HG03378 (cell line): ENCODE data around the gene AKT2.

Source experiments
- ATAC-seq: cut with Tn5 transposase; IDR thresholded peaks from one replicate; pipeline ENCODE4 v1.9.1; 2021; ENCODE audit warnings: mild to moderate bottlenecking, moderate library complexity; ENCODE audit not compliant: unreplicated experiment

AKT2 gene

DNA sequence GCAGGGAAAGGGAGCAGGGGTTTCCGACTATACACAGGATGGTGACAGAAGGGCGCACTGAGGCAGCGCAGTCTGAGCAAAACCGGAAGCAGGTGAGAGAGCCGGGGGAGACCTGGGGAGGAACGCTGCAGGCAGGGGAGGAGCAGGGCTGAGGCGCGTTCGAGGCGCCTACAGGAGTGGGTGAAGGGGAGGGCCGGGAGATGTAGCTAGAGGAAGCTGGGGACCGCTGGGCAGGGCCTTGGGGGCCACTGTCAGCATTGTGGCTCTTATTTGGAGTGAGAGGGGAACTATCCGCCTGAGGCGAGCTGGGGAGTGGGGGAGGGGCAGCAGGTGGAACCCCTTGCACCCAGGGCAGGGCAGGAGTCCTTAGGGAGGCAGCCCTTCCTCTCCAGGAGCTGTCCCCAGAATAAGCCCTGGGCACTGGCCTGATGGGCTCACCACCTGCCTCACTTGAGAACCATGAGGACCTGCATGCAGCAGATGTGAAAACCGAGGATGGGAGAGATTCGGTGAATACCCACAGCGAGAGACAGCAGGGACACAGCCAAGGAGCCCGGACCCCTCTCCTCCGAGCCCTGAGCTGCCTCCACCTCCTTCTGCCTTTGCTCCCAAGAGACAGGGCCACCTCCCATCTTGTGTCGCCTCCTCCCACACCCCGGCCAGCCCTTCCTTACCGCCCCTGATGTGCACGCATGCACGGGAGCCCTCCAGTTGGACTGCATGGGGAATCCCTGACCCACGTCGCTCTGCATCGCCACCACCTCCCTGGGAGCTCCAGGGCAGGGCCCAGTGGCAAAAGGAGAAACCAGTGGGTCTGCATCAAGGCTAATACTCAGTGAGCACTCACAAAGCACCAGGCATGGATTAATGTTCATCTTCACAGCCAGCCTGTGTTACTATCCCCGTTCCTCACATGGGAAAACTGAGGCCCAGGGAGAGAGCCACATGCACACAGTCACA is 10.3 kb downstream of the AKT2 start:
- no peak for ATAC-seq

DNA sequence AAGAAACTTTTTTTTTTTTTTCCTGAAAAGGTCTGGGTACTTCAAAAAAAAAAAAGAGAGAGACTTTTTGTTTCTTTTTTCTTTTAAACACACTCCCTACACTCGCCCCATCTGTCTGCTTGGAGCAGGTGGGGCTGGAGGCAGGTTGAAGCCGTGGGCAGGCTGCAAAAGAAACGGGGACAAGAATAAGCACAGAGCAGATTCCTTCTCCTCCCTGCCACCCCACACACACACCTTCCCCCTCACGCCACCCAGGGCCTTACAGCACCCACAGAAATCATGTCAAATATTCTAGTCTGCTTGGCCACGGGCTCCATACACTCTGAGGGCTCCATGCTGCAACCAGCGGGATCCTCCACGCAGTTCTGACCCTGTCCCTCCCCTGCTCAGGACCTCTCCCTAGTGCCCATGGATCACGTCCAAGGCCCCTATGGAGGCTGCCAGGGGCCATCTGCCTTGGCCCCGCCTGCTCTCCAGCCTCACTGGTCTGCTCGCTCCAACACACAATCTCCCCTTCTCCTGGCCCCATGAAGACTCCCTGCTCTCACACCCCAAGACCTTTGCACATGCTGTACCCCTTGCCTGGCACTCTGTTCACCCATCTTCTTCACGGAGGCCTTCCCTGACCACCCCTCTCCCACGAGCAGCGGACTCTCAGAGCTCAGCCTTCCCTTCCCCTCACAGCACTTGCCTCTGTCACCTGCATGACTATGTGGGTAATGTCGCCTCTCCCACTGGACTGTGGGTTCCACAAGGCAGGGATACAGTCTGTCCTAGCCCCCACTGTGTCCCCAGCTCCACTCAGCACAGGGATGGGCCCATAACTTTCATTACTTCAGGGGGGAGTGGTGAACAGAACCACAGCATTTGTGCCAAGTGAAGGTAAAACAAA is 11.4 kb downstream of the AKT2 start:
- ATAC-seq, result no peak

DNA sequence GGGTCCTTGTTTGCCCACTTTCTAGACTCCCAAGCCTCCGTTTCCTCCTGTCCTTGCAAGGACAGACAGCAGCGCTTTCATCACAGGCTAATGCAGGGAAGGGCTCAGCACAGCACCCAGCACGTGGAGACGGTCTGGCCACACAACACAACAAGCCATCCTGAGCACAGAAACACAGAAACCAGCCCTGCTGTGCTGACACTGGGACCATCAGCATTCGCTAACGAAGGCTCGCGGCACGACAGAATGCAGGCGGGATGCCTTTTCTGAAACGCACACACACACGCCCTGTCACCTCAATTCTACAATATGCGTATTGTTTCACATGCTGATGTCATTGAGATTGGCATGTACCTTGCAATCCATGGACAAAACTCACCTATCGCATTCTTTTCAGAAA is 12.9 kb downstream of the AKT2 start:
- no peak for ATAC-seq

DNA sequence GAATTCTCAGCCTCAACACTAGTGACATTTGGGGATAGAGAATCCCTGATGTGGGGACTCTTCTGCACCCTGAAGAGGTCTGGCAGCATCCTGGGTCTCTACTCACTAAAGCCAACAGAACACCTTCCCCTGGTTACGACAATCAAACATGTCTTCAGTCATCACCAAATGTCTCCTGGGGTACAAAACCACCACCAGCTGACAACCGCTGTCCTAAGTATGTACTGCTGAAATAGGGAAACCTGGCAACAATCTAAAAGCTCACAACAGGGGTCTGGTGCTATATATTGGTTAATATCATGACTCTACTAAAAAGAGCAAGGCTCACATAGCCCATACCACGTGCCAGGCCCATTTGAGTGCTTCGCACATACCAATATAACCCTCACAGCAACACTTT is 13.4 kb downstream of the AKT2 start:
- no peak for ATAC-seq

DNA sequence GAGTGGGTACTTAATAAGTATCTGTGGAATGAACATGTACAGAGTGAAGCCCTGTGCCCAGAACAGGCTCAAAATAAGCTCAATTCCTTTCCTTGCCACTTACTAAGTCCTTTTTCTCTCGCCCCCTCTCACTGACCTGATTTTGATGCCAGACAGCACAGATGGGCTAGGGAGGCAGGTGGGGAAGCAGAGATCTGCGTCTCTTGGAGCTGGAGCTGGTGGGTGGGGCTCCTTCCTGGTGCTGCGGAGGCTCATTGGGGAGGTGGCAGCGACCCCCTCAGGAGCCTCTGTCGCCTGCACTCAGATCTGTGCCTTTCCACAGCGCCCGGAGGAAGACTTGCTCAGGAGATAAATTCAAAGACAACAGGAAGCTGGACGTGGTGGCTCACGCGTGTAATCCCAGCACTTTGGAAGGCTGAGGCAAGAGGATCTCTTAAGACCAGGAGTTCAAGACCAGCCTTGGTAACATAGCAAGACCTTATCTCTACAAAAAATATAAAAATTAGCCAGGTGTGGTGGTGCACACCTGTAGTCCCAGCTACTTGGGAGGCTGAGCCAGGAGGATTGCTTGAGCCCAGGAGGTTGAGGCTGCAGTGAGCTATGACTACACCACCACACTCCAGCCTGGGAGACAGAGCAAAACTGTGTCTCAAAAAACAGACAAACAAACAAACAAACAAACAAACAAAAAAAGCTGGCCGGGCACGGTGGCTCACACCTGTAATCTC is 14.6 kb downstream of the AKT2 start:
- no peak for ATAC-seq

DNA sequence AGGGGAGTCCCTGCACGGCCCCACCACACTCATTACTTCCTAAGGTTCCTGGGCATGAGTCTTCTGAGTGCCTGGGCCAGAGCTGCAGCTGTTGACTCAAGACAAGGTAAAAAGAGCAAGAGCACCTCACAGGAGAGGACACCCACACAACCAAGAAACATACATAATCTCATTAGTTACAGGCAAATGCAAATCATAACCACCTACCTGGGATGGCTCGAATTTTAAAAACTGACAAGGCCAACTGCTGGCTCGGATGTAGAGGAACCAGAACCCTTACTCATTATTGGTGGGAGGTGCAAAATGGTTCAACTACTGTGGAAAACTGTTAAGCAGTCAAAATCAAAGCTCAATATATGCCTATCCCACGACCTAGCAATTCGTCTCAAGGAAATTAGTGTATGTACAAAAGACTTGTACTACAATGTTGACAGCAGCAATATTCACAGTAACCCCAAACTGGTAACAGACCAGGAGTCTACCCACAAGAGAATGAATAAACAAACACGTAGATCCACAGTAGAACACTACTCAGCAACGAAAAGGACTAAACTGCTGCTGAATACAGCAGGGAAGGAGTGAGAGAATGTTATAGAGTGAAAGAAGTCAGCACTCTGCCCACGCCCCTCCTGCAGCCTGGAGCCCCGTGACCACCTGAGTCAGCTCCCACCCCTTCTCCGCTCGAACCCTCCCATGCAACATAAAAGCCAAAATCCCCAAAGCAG is 15.8 kb downstream of the AKT2 start:
- no peak for ATAC-seq

DNA sequence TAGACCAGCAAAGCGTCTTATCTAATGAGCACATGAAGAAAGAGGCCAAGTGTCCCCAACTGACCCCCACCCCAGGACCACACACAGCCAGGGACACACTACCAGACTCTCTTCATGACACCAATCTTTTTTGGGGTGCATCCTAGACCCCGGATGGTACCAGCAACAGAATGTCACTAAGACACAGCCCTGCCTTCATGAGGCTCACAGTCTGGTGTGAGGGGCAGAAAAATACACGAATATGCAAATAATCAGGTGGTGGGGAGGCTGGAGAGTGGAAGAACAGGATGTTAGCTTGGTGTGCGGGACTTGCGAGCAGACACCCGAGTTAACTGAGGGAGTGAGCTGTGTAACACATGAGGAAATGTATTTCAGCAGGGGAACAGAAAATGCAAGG is 17.5 kb downstream of the AKT2 start:
- no peak for ATAC-seq

DNA sequence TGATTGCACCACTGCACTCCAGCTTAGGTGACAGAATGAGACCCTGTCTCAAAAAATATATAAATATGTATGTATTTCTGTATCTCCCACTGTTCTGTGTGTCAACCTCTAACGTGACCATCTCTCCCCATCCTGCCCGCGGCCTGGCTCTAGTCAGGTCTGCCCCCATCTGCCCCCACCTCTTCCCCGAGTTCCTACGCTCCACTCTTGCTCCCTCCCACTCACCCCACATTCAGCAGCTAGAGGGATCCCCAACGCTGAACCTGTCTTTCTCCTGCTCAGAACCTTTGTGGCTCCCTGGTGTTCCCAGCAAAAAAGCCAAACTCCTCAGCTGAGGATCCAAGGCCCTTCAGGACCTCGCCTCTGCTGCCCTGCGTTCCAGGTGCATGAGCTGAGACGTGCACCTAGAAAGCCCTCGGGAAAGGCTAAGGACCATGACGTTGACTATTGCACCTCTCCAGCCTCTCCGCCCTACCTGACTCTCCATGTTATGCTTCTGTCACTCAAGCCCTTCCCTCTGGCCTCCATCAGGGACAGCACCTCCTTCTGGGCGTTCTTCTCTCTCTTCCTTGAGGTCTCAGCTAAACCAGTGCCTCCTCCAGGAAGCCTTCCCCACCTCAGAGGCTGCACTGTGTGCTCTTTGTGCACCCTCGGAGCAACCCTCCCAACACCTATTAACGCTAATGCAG is 18.1 kb downstream of the AKT2 start:
- ATAC-seq, result no peak

DNA sequence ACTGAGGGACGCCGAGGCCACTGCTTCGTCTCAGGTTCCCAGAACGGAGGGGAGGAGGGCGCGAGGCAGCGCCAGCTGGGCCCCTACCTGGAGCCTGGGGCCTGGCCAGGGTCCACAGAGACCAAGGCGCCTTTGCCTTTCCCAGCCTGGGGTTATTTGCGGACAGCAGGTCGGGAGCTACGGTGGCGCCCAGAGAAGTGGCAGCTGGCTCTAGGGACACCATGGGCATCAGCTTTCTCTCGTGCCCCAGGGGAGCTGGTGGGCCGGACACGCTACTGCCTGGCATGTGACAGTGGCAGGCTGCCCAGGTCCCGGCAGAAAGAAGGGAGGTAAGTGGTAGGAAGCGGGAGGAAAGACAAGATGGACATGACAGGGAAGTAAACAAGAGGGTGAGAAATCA is 19.0 kb downstream of the AKT2 start:
- ATAC-seq, result no peak

DNA sequence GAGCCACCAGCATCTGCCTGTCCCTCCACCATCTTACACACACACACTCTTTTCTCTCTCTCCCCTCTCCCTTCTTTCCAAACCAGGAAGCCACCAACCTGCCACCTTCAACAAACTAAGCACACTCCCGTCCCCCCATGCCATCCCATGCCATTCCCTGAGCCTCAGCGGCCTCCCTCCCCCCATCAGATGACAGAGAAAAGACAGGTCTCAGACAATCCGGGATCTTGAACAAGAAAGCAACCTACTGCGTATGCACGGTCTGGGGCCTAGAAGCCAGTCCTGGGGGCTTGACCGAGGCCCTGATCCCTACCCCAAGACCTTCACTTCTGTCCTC is 19.4 kb downstream of the AKT2 start:
- no peak for ATAC-seq

DNA sequence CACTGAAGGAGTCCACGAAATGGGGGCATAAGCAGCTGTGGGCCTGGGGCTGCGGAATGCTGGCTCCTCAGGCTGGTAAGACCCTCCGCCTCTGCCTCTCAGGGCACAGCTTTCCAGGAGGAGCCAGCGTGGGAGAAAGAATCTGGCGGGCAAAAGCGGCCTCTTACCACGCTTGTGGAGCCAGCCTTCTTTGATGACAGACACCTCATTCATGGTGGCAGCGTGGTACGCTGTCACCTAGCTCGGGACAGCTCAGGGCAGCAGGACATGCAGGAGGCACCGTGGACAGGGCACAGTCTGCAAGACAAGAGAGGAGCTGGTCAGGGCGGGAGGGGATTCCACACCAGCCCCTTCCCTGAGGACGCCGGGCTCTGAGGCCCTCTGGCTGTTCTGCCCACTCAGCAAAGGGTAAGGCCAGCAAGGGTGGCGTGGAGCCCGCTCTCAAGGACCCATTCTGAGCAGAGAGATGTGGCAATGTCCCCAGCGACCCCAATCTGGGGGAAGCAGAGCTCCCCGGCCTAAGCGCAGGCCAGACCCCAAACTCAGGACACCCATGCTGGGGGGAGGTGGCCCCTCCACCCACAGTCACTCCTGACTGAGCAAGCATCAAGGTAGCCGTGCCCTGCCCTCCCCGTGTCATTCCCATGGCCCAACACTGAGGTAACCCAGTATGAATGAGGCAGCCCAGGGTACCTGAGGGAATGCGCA is 19.9 kb downstream of the AKT2 start:
- no peak for ATAC-seq

DNA sequence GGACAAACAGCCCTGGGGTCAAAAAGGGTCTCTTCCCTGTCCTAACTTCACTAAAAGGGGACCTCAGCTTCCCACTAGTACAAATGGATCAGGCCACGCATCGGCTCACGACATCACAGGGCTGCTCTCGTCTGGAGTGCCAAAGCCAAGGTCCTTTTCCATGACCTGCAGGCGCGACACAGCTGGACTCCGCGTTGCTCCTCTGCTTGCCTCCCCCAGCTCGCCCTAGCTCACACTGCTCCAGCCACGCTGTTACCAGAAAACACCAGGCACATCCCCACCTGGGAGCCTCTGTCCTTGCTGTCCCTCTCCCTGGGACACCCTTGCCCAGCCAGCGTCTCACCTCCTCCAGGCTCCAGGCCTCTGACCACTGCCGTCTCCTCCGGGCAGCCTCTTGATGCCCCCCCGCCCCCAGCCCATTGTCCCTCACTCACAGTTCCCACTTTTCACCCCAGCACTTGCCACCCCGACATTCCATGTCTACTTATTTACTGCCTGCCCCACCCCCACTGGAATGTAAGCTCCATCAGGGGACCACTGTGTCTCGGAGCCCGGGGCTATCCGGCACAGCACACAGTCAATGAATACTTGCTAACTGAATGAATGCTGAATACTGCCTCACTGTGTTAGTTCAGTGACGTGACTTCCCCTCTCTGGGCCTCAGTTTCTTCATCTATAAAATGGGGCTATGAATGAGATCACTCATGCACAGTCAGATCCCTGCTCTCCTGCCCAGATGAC is 20.7 kb downstream of the AKT2 start:
- ATAC-seq, result no peak

DNA sequence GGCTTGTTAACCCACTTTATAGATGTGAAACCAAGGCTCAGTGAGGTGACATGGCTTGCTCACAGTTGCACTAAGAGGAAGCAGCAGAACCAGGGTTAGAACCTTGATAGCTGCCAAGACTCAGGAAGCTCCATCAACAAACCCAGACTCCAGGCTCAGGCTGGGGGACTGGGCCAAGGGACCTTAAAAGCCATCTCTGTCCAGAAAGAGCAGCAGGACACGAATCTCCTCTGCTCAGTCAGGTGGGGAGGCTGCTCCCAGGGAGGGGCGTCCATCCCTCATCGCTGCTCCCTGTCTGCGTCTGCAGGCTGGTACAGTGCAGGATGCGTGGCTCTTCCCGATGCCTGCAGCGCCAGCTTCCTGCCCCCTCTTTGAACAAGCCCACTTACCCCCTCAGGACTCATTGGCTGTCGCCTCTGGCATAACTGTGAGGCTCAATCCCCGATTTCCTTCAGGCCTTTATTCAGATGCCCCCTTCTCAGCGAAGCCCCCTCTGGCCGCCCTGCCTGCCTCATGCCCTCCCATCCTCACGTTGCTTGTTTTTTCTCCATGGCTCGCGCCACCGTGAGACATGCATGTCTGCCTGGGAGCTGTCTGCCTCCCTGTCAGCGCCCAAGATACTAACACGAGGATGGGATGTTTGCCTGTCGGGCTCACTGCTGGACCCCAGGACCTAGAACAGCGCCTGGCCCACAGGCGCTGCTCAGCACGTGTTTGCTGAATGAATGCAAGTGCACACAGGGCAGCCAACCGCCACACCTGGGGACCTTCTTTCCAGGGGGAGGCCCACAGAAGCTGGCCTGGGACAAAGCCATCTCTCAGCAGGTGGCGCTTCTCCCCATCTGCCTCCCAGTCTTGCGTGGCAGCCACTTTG is 21.5 kb downstream of the AKT2 start:
- no peak for ATAC-seq

DNA sequence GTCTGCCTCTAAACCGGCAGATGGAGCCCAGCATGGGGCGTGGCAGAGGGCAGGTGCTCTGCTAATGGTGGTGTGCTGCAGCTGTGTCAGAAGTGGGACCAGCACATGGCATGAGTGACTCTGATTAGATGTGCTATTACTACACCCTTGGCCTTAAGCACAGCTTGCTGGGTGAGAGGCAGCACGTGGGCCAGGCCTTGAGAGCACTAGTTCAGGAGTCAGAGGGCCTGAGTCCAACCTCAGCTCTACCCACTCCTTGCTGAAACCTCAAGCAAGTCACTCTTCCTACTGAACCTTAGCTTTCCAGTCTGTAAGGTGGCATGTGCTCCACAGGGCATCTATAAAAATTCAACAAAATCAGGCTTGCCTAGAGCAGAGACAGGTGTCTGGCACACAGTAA is 22.7 kb downstream of the AKT2 start:
- ATAC-seq, result no peak

DNA sequence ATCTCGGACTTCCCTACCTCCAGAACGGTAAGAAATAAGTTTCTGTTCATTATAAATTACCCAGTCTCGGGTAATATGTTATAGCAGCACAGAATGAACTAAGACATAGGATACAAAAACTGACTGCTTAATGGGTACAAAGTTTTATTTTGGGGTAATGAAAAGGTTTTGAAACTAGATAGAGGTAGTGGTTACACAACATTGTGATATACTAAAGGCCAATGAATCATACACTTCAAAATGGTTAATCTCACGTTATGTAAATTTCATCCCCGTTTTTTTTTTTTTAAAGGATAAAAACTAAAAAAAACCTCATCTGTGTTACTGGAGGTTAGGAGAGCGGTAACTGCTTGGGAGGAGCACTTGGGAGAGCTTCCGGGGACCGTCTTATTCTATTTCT is 23.5 kb downstream of the AKT2 start:
- no peak for ATAC-seq

DNA sequence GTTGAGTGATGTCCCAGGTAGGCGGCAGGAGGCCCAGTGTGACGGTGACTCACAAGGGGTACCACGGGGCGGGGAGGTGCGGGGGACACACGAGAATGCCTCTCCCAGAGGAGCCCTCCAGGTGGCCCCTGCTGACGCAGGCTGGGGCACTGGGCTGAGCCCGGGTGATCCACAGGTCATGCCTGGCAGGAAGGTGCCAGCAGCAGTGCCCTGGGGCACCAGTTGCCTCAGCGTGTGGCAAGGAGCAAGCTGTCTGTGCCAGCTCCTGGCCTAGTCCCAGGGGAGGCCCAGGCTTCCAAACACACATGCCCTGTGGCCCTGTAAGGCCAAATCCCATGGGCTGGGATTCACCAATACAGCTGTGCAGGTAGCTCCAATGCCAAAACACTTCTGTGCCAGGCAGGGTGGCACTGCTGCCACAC is 28.0 kb downstream of the AKT2 start:
- ATAC-seq, result no peak

DNA sequence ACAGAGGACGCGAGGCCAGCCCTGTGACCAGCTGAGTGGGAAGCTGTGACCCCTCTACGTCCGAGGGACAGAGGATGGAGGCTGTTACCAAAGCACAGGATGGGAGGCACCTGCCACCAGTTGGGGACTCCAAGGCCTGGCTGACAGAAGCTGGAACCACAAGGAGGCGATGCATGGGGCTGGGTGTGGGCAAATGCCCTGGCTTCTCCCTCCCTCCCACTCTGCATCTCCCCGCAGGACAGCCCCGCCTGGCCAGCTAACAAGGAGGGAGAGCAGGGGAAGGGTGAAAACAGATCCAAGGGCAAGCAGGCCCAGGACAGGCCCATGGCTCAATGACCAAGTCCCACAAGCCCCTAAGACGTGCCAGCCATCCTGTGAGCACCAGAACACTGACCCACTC is 28.6 kb downstream of the AKT2 start:
- no peak for ATAC-seq

DNA sequence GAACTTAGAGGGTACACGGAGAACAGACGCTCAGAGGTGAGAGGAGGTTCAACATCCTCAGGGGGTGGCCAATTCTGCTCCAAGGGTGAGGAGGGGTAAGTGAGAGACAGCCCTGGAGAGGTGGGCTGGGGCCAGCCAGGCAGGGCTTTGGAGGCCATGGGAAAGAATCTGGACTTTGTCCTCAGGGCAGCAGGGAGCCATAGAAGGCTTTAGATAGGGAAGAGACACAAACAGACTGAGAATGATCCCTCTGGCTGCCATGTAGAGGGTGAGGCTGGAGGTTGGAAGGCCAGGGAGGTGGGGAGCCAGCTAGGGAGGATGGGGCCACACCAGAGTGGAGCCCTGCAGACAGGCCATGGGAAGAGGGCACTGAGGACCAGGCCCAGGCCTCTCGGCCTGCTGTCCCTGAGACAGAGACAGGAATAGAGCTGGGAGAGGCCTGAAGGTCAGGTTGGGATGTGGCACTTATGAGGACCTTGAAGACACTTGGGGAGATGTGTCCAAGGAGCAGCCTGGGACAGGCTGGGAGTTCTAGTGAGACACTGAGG is 29.5 kb downstream of the AKT2 start:
- no peak for ATAC-seq
